HUES48 (cell line): ENCODE results near the gene SCMH1.

Experiments used
- H3K27ac ChIP-seq: one replicate; pipeline ENCODE4 v1.7.0; 2013; ENCODE audit warnings: low read depth, low read length, inconsistent platforms
- H3K27me3 ChIP-seq: 2 replicates; pipeline ENCODE4 v1.6.1; 2013; ENCODE audit warnings: mild to moderate bottlenecking, low read length; ENCODE audit not compliant: control insufficient read depth, insufficient read depth
- H3K36me3 ChIP-seq: 2 replicates; pipeline ENCODE4 v1.6.1; 2013; ENCODE audit warnings: low read length; ENCODE audit not compliant: control insufficient read depth, insufficient read depth
- H3K4me1 ChIP-seq: 2 replicates; pipeline ENCODE4 v1.6.1; 2013; ENCODE audit warnings: mild to moderate bottlenecking, low read length; ENCODE audit not compliant: control insufficient read depth, insufficient read depth
- H3K4me3 ChIP-seq: 2 replicates; pipeline ENCODE4 v1.5.1; 2013; ENCODE audit warnings: mild to moderate bottlenecking, low read depth, low read length
- H3K9ac ChIP-seq: 2 replicates; pipeline ENCODE4 v1.6.1; 2013; ENCODE audit warnings: mild to moderate bottlenecking, low read depth, low read length, moderate library complexity
- H3K9me3 ChIP-seq: 2 replicates; pipeline ENCODE4 v1.6.1; 2013; ENCODE audit warnings: low read length; ENCODE audit not compliant: control insufficient read depth, insufficient read depth

Gene SCMH1

GRCh38 chr1:41024953-41025352 is 217.2 kb downstream of the SCMH1 start:
- peaks cover 9% of the 10 kb centered on the region; the same call in 1 of the 2 replicates for H3K36me3 ChIP-seq
- no peaks in the 10 kb centered on the region for H3K9me3 ChIP-seq
- no peaks in the 10 kb centered on the region; the same call in 1 of the 2 replicates for H3K4me1 ChIP-seq
- H3K4me3 ChIP-seq: no peak overlapping the region
- no peak overlapping the region for H3K9ac ChIP-seq
- no peak overlapping the region for H3K27ac ChIP-seq
- peaks cover 14% of the 10 kb centered on the region; the same call in 1 of the 2 replicates for H3K27me3 ChIP-seq

- Histone ChIP-seq H3K27ac (no peak overlapping the region), H3K36me3 (peaks cover 12% of the 10 kb centered on the region; the same call in 1 of the 2 replicates), H3K9ac (no peak overlapping the region), H3K4me3 (no peak overlapping the region), H3K9me3 (no peaks in the 10 kb centered on the region), H3K4me1 (no peaks in the 10 kb centered on the region; the same call in 1 of the 2 replicates), H3K27me3 (peaks cover 14% of the 10 kb centered on the region; the same call in 1 of the 2 replicates)
Measured at GRCh38 chr1:41023279-41023990, 218.7 kb downstream of the SCMH1 start.

GRCh38 chr1:41022424-41022823 is 219.7 kb downstream of the SCMH1 start:
- Histone ChIP-seq H3K4me1 (no peaks in the 10 kb centered on the region; the same call in 1 of the 2 replicates), H3K27me3 (peaks cover 14% of the 10 kb centered on the region; the same call in 1 of the 2 replicates), H3K4me3 (no peak overlapping the region), H3K9me3 (no peaks in the 10 kb centered on the region), H3K36me3 (peaks cover 14% of the 10 kb centered on the region), H3K9ac (no peak overlapping the region), H3K27ac (no peak overlapping the region)

- H3K4me3 ChIP-seq: no peak within 1 kb of the TSS
- H3K27me3 ChIP-seq: peaks cover 14% of the 10 kb centered on the region; the same call in 1 of the 2 replicates
- peak within 1 kb of the TSS; percentile 47 for H3K27ac ChIP-seq
- H3K4me1 ChIP-seq: no peaks in the 10 kb centered on the region; the same call in 1 of the 2 replicates
- H3K9me3 ChIP-seq: no peaks in the 10 kb centered on the region
- H3K9ac ChIP-seq: no peak within 1 kb of the TSS
- peaks cover 17% of the 10 kb centered on the region for H3K36me3 ChIP-seq
Measured at GRCh38 chr1:41021526-41022308, 220.4 kb downstream of the SCMH1 start, which contains the start of gene SLFNL1. SLFNL1 (minus strand) TSS chr1:41021725; CDS start chr1:41020660, 1,065 bp downstream.

- H3K4me3 ChIP-seq: no peak overlapping the region
- no peak overlapping the region for H3K27ac ChIP-seq
- peaks cover 25% of the 10 kb centered on the region for H3K36me3 ChIP-seq
- no peaks in the 10 kb centered on the region for H3K9me3 ChIP-seq
- no peak overlapping the region for H3K9ac ChIP-seq
- H3K27me3 ChIP-seq: peaks cover 14% of the 10 kb centered on the region; the same call in 1 of the 2 replicates
- H3K4me1 ChIP-seq: no peaks in the 10 kb centered on the region; the same call in 1 of the 2 replicates
Measured at GRCh38 chr1:41020654-41021053, 221.5 kb downstream of the SCMH1 start.

- Histone ChIP-seq H3K4me1 (no peaks in the 10 kb centered on the region; the same call in 1 of the 2 replicates), H3K27ac (no peak overlapping the region), H3K9me3 (no peaks in the 10 kb centered on the region), H3K27me3 (peaks cover 14% of the 10 kb centered on the region; the same call in 1 of the 2 replicates), H3K4me3 (no peak overlapping the region), H3K9ac (no peak overlapping the region), H3K36me3 (peaks cover 30% of the 10 kb centered on the region)
Measured at GRCh38 chr1:41020109-41020576, 222.0 kb downstream of the SCMH1 start.

GRCh38 chr1:41019353-41019745 is 222.8 kb downstream of the SCMH1 start:
- Histone ChIP-seq H3K36me3 (peaks cover 38% of the 10 kb centered on the region), H3K9ac (no peak overlapping the region), H3K9me3 (no peaks in the 10 kb centered on the region), H3K27me3 (peaks cover 14% of the 10 kb centered on the region; the same call in 1 of the 2 replicates), H3K4me1 (no peaks in the 10 kb centered on the region; the same call in 1 of the 2 replicates), H3K27ac (no peak overlapping the region), H3K4me3 (no peak overlapping the region)

- Histone ChIP-seq H3K27me3 (0 out of 2 replicates have a peak, but pooled peaks cover 6% of the 10 kb centered on the region), H3K4me1 (no peaks in the 10 kb centered on the region; the same call in 1 of the 2 replicates), H3K36me3 (peaks cover 51% of the 10 kb centered on the region), H3K9ac (no peak overlapping the region), H3K4me3 (no peak overlapping the region), H3K9me3 (no peaks in the 10 kb centered on the region), H3K27ac (no peak overlapping the region)
Measured at GRCh38 chr1:41018018-41018410, 224.1 kb downstream of the SCMH1 start.

- Histone ChIP-seq H3K4me3 (no peak overlapping the region), H3K27me3 (0 out of 2 replicates have a peak, but pooled peaks cover 3% of the 10 kb centered on the region), H3K4me1 (no peaks in the 10 kb centered on the region; the same call in 1 of the 2 replicates), H3K36me3 (peaks cover 57% of the 10 kb centered on the region), H3K27ac (no peak overlapping the region), H3K9ac (no peak overlapping the region), H3K9me3 (no peaks in the 10 kb centered on the region)
Measured at GRCh38 chr1:41017141-41018017, 224.7 kb downstream of the SCMH1 start.

GRCh38 chr1:41015897-41016470 is 226.1 kb downstream of the SCMH1 start:
- Histone ChIP-seq H3K27me3 (no peaks in the 10 kb centered on the region), H3K9me3 (no peaks in the 10 kb centered on the region), H3K4me1 (no peaks in the 10 kb centered on the region), H3K36me3 (peaks cover 71% of the 10 kb centered on the region), H3K9ac (no peak overlapping the region), H3K27ac (no peak overlapping the region), H3K4me3 (no peak overlapping the region)
